Measurements from ENCODE around the gene IRAK3.

- TF ChIP-seq CTCF (conservative IDR thresholded peaks at IDR 0.05) (no peak), EZH2 (IDR thresholded peaks at IDR 0.05; ENCODE audit: low read depth) (no peak)
Measured at GRCh38 chr12:66287275-66287674, 98.3 kb downstream of the IRAK3 start.
